HepG2 (cell line): Measurements from ENCODE around the gene CRYBA2. TPM values are rescaled to one million over a fixed set of nuclear protein-coding genes. Genes with fewer than 3 reads are reported as not detected.

Experiments used
- ATAC-seq: fragments of 200-7000 bp; cut with Tn5 transposase; 3 replicates; pipeline ENCODE4 v1.9.1; 2020; ENCODE audit warnings: mild to moderate bottlenecking, moderate library complexity
- BruUV-seq: library from RNA; stranded (reverse); fragments of 400-500 nt; replicated peaks from 2 replicates; lab custom pipeline; 2021; lab: Mats Ljungman, UMichigan
- CTCF ChIA-PET: fragments of 300-600 bp; formaldehyde crosslinking; extraction: SDS; loops from one replicate; lab custom pipeline; 2021; ENCODE audit warnings: low total read pairs, inconsistent platforms, low intra/inter-chr PET ratio; lab: Yijun Ruan, JAX
- POLR2A ChIA-PET: fragments of 350-600 bp; sonication (Branson Sonifier 250); formaldehyde crosslinking; loops from one replicate; lab custom pipeline; 2020; ENCODE audit warnings: antibody characterized with exemption, inconsistent platforms; lab: Yijun Ruan, JAX
- DNase-seq: peaks from one replicate; pipeline ENCODE4 v3.0.0-alpha.2; 2015; ENCODE audit warnings: low spot score
- FAIRE-seq: peaks from 3 replicates; lab custom pipeline; 2011; peaks lifted over from hg19 to GRCh38; lab: Jason Lieb, UNC
- H2AFZ ChIP-seq: one replicate; pipeline ENCODE4 v1.6.1; 2011; ENCODE audit warnings: low read length, inconsistent platforms
- H3K27ac ChIP-seq: fragments of 300-600 bp; 3 replicates; pipeline ENCODE4 v1.8.0; 2011; ENCODE audit warnings: mixed run types, mild to moderate bottlenecking, mixed read lengths, low read length, inconsistent platforms; ENCODE audit not compliant: insufficient read depth; ENCODE audit errors: extremely low read length
- H3K27me3 ChIP-seq, 2 experiments: fragments of 200-600 bp in 1 of 2; 2 replicates in 1 of 2; 3 replicates in 1 of 2; pipeline versions ENCODE4 v1.6.0 to v1.8.0; 2011; ENCODE audit warnings: low read length in 2 of 2, mild to moderate bottlenecking in 2 of 2, moderate library complexity in 2 of 2, inconsistent platforms in 1 of 2; ENCODE audit not compliant: insufficient read depth in 2 of 2, control insufficient read depth in 1 of 2
- H3K36me3 ChIP-seq, 2 experiments: fragments of 200-600 bp in 1 of 2; replicated peaks in 1 of 2; 2 replicates in 1 of 2; 3 replicates in 1 of 2; pipeline versions ENCODE4 v1.5.1 to v1.8.0; 2011; ENCODE audit warnings: low read length in 2 of 2, inconsistent platforms in 1 of 2; ENCODE audit not compliant: insufficient read depth in 2 of 2, control insufficient read depth in 1 of 2
- H3K4me1 ChIP-seq: 2 replicates; pipeline ENCODE4 v1.5.1; 2012; ENCODE audit warnings: low read length, inconsistent platforms; ENCODE audit not compliant: insufficient read depth
- H3K4me2 ChIP-seq: 2 replicates; pipeline ENCODE4 v1.6.0; 2011; ENCODE audit warnings: low read depth, low read length, inconsistent platforms
- H3K4me3 ChIP-seq, 3 experiments: fragments of 200-600 bp in 1 of 3; sonication (generic), shearing (Covaris generic) in 1 of 3; replicated peaks in 1 of 3; 2 replicates each; pipeline ENCODE4 v1.5.1; 2011 to 2016; ENCODE audit warnings: low read length in 3 of 3, inconsistent platforms in 2 of 3, low read depth in 2 of 3, mild to moderate bottlenecking in 2 of 3, control low read depth in 1 of 3, mixed read lengths in 1 of 3; ENCODE audit not compliant: insufficient read depth in 1 of 3
- H3K79me2 ChIP-seq: one replicate; pipeline ENCODE4 v1.6.1; 2011; ENCODE audit warnings: low read length, inconsistent platforms; ENCODE audit not compliant: insufficient read depth
- H3K9ac ChIP-seq: 2 replicates; pipeline ENCODE4 v1.6.0; 2011; ENCODE audit warnings: mild to moderate bottlenecking, low read depth, low read length, inconsistent platforms; ENCODE audit not compliant: insufficient read depth
- H3K9me3 ChIP-seq: 2 replicates; pipeline ENCODE4 v1.5.1; 2012; ENCODE audit warnings: mild to moderate bottlenecking, low read length
- H4K20me1 ChIP-seq: 2 replicates; pipeline ENCODE4 v1.6.0; 2011; ENCODE audit warnings: inconsistent platforms, mild to moderate bottlenecking, low read length, moderate library complexity; ENCODE audit not compliant: insufficient read depth
- MIER3 ChIP-seq: IDR thresholded peaks from 2 replicates; pipeline ENCODE4 v1.6.1; 2016; ENCODE audit warnings: missing compliant biosample characterization, borderline replicate concordance
- MTF2 ChIP-seq: sonication (generic); formaldehyde crosslinking; IDR thresholded peaks from 2 replicates; pipeline ENCODE4 v1.5.0; 2020; ENCODE audit warnings: missing genetic modification reagents, borderline replicate concordance
- PAX8 ChIP-seq: sonication (generic); formaldehyde crosslinking; IDR thresholded peaks from 2 replicates; pipeline ENCODE4 v1.8.0; 2022; ENCODE audit warnings: mild to moderate bottlenecking, missing genetic modification reagents, borderline replicate concordance
- SALL1 ChIP-seq: sonication (generic); formaldehyde crosslinking; IDR thresholded peaks from 2 replicates; pipeline ENCODE4 v1.8.0; 2022; ENCODE audit warnings: mild to moderate bottlenecking, missing genetic modification reagents
- ZNF124 ChIP-seq: sonication (generic); formaldehyde crosslinking; IDR thresholded peaks from 2 replicates; pipeline ENCODE4 v1.4.0; 2020; ENCODE audit warnings: missing genetic modification reagents
- WGBS: methylation state at CpG from one replicate; pipeline ENCODE4 v1.1.6; 2017; ENCODE audit warnings: low lambda C conversion rate; 5-methylcytosine and 5-hydroxymethylcytosine counted together
- in situ Hi-C: cut with HindIII; loops from 2 replicates; pipeline ENCODE4 v1.10.0; 2017; ENCODE audit warnings: low pct_unique_long_range_greater_than_20kb; ENCODE audit not compliant: extremely low pct_ligation_motif_present
- intact Hi-C: fragments of 100-400 bp; cut with micrococcal nuclease; formaldehyde crosslinking; loops from one replicate; pipeline ENCODE4 v1.10.0; 2022; ENCODE audit not compliant: unreplicated experiment
- polyA plus RNA-seq, 8 experiments: library from polyadenylated mRNA; depleted of rRNA in 3 of 8; stranded (reverse) in 7 of 8; unstranded in 1 of 8; fragments of >200 nt; fragmentation: Illumina TruSeq in 4 of 8; extraction: Trizol in 4 of 8; gene quantifications; 2 replicates each; pipeline versions ENCODE4 v1.2.1 to v1.2.3, GENCODE V29; 2011 to 2016; ENCODE audit warnings: low read depth in 4 of 8, missing spikeins in 1 of 8, mixed read lengths in 1 of 8; ENCODE audit not compliant: insufficient read depth in 1 of 8
- total RNA-seq, 5 experiments: library from RNA; depleted of rRNA; stranded (reverse); fragments of >200 nt; fragmentation: Illumina TruSeq; extraction: Trizol; gene quantifications; 2 replicates each; pipeline ENCODE4 v1.2.3, GENCODE V29; 2016; ENCODE audit warnings: low read depth in 1 of 5
- TF ChIP-seq, protein P1 (sequence below): sonication (generic); formaldehyde crosslinking; IDR thresholded peaks from 2 replicates; pipeline ENCODE4 v1.4.0; 2020; ENCODE audit warnings: missing genetic modification reagents
- TF ChIP-seq, protein P2 (sequence below): sonication (generic); formaldehyde crosslinking; IDR thresholded peaks from 2 replicates; pipeline ENCODE4 v1.9.0; 2022; ENCODE audit warnings: low read depth, missing genetic modification reagents

Gene CRYBA2
- total and polyA plus RNA-seq, 2 of the 13 experiments (the other 11 are each of a cell fraction or from before 2014, with no cell fraction given), result not detected

DNA sequence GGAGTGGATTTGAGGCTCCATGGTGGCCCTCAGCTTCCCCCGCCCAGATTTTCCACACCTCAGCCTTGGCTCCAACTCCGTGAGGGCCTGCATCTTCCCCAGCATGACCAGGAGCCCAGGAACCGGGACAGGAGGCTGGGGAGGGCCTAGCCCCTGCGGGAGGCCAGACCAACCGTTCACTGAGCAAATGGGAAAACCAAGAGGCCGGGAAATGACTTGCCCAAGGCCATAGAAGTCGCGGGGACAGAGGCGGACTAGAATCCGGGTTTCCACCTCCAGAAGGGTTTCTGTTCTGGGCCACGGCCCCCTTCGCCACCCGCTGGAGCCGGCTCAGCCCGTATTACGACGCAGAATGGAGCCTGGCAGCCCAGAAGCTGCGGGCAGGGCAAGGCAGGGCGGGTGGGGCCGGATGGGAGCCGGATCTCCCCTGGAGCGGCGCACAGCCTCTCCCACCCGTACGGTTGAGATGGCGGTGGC is 7.9 kb upstream of the CRYBA2 start:
- H3K27me3 ChIP-seq, result peaks cover 45 to 94% of the 10 kb centered on the region in 2 experiments
- intact Hi-C loops, result no loop called here
- ChIA-PET CTCF (interaction anchor here (1.2 kb wide), 1 partner anchor 28 kb away, joined by 4 read pairs; no protein-coding TSS in a partner anchor), POLR2A (interaction anchor here (0.6 to 1.4 kb wide), 12 partner anchors 21 to 498 kb away, joined by 3 to 5 read pairs (median 4); partner anchors contain the start of genes CNPPD1, GLB1L, GMPPA and STK16)
- no peaks in the 10 kb centered on the region for H3K36me3 ChIP-seq
- no peak overlapping the region for H3K9ac ChIP-seq
- no peak overlapping the region for H2AFZ ChIP-seq
- H3K27ac ChIP-seq, result no peak overlapping the region
- BruUV-seq, result no TSS peak
- in situ Hi-C loops, result no loop called here
- H3K79me2 ChIP-seq, result no peaks in the 10 kb centered on the region
- H3K4me2 ChIP-seq, result peak overlapping the region; percentile 71; the same call in 1 of the 2 replicates
- H3K9me3 ChIP-seq, result no peaks in the 10 kb centered on the region
- FAIRE-seq, result no peak
- ATAC-seq, result peak; percentile 4; the same call in 2 of the 3 replicates
- peaks cover 28% of the 10 kb centered on the region for H3K4me1 ChIP-seq
- no peak for DNase-seq
- 18% methylated on average over 12 of the region's 26 CpGs for WGBS
- H4K20me1 ChIP-seq, result peaks cover 40% of the 10 kb centered on the region; the same call in 1 of the 2 replicates
- TF ChIP-seq ZNF124, result 0 out of 2 replicates have a peak, but pooled peaks have one; percentile 3
- TF ChIP-seq, protein P1, sequence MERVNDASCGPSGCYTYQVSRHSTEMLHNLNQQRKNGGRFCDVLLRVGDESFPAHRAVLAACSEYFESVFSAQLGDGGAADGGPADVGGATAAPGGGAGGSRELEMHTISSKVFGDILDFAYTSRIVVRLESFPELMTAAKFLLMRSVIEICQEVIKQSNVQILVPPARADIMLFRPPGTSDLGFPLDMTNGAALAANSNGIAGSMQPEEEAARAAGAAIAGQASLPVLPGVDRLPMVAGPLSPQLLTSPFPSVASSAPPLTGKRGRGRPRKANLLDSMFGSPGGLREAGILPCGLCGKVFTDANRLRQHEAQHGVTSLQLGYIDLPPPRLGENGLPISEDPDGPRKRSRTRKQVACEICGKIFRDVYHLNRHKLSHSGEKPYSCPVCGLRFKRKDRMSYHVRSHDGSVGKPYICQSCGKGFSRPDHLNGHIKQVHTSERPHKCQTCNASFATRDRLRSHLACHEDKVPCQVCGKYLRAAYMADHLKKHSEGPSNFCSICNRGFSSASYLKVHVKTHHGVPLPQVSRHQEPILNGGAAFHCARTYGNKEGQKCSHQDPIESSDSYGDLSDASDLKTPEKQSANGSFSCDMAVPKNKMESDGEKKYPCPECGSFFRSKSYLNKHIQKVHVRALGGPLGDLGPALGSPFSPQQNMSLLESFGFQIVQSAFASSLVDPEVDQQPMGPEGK (CRISPR knock-in tag), result 0 out of 2 replicates have a peak, but pooled peaks have one; percentile 7
- TF ChIP-seq MIER3 (CRISPR knock-in tag), result no peak
- no peak for TF ChIP-seq SALL1 (CRISPR knock-in tag)
- 0 out of 2 replicates have a peak, but pooled peaks have one; percentile 2 for TF ChIP-seq MTF2 (CRISPR knock-in tag)
- TF ChIP-seq, protein P2, sequence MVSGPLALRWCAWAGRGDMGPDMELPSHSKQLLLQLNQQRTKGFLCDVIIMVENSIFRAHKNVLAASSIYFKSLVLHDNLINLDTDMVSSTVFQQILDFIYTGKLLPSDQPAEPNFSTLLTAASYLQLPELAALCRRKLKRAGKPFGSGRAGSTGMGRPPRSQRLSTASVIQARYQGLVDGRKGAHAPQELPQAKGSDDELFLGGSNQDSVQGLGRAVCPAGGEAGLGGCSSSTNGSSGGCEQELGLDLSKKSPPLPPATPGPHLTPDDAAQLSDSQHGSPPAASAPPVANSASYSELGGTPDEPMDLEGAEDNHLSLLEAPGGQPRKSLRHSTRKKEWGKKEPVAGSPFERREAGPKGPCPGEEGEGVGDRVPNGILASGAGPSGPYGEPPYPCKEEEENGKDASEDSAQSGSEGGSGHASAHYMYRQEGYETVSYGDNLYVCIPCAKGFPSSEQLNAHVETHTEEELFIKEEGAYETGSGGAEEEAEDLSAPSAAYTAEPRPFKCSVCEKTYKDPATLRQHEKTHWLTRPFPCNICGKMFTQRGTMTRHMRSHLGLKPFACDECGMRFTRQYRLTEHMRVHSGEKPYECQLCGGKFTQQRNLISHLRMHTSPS (CRISPR knock-in tag), result peak; percentile 26; the same call in 1 of the 2 replicates
- TF ChIP-seq PAX8 (CRISPR knock-in tag), result no peak
- H3K4me3 ChIP-seq, result 0 out of 6 replicates have a peak overlapping the region, but pooled peaks of 1 of the 3 experiments have one; percentile 64
